PC-3 (cell line): ENCODE results near the gene MON2.

Experiments
- EZH2 ChIP-seq: fragments of 300-600 bp; sonication (generic); IDR thresholded peaks from one replicate; pipeline ENCODE4 v1.6.1; 2017; ENCODE audit warnings: antibody characterized with exemption, mild to moderate bottlenecking, low read length; ENCODE audit not compliant: unreplicated experiment
- TF ChIP-seq, protein P1 (sequence below): fragments of 300-600 bp; sonication (generic); conservative IDR thresholded peaks from 2 replicates; pipeline ENCODE4 v1.5.1; 2017; ENCODE audit warnings: antibody characterized with exemption, low read depth, mild to moderate bottlenecking, low read length

DNA sequence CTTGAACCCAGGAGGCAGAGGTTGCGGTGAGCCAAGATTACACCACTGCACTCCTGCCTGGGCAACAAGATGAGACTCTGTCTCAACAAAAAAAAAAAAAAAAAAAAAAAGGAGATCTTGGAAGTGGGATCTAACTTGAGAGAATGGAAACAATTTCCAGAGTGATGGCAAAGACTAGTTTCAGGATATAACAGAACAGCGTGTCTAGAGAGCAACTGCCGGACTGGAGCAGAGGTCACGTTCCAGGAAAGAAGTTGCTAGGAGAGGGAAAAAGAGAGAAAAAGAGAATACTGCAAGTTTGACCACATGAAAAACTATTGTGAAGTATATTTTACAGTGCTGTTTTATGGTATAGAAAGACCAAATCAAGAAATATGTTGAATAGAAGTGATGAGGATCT is 118.0 kb downstream of the MON2 start:
- TF ChIP-seq, protein P1, sequence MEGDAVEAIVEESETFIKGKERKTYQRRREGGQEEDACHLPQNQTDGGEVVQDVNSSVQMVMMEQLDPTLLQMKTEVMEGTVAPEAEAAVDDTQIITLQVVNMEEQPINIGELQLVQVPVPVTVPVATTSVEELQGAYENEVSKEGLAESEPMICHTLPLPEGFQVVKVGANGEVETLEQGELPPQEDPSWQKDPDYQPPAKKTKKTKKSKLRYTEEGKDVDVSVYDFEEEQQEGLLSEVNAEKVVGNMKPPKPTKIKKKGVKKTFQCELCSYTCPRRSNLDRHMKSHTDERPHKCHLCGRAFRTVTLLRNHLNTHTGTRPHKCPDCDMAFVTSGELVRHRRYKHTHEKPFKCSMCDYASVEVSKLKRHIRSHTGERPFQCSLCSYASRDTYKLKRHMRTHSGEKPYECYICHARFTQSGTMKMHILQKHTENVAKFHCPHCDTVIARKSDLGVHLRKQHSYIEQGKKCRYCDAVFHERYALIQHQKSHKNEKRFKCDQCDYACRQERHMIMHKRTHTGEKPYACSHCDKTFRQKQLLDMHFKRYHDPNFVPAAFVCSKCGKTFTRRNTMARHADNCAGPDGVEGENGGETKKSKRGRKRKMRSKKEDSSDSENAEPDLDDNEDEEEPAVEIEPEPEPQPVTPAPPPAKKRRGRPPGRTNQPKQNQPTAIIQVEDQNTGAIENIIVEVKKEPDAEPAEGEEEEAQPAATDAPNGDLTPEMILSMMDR: no peak
- no peak for TF ChIP-seq EZH2
